Measurements from ENCODE around the gene KLF11. TPM values are rescaled to one million over a fixed set of nuclear protein-coding genes. Genes with fewer than 3 reads are reported as not detected.

The KLF11 gene
- total RNA-seq, 2 experiments from 2014 or later = 5.6 to 6.1 TPM

GRCh38 chr2:10064932-10065772, 21.8 kb downstream of the KLF11 start:
- peaks cover 6% of the 10 kb centered on the region for H3K9me3 Mint-ChIP-seq
- CTCF ChIA-PET = interaction anchor here (1.1 to 1.7 kb wide), 3 partner anchors 32 to 370 kb away, joined by 3 to 8 read pairs (median 5); no protein-coding TSS in a partner anchor
- intact Hi-C loops (cut with micrococcal nuclease) = no loop called here
- POLR2A ChIA-PET = no interaction called here
- no peak overlapping the region for H3K4me3 Mint-ChIP-seq
- no peaks in the 10 kb centered on the region for H3K27me3 Mint-ChIP-seq
- H3K4me1 Mint-ChIP-seq (ENCODE audit: low read depth) = no peaks in the 10 kb centered on the region
- DNase-seq = no peak
- no peaks in the 10 kb centered on the region for H3K36me3 Mint-ChIP-seq
- H3K27ac Mint-ChIP-seq = no peak overlapping the region

GRCh38 chr2:10065773-10066055, 22.4 kb downstream of the KLF11 start:
- ChIA-PET CTCF (interaction anchor here (1.3 to 1.7 kb wide), 2 partner anchors 31 to 82 kb away, joined by 5 to 8 read pairs; no protein-coding TSS in a partner anchor), POLR2A (no interaction called here)
- H3K36me3 Mint-ChIP-seq = no peaks in the 10 kb centered on the region
- H3K4me3 Mint-ChIP-seq = no peak overlapping the region
- H3K4me1 Mint-ChIP-seq (ENCODE audit: low read depth) = no peaks in the 10 kb centered on the region
- no peak for DNase-seq
- H3K9me3 Mint-ChIP-seq = peaks cover 6% of the 10 kb centered on the region
- H3K27me3 Mint-ChIP-seq = no peaks in the 10 kb centered on the region
- intact Hi-C loops (cut with micrococcal nuclease) = no loop called here
- H3K27ac Mint-ChIP-seq = no peak overlapping the region

- intact Hi-C loops (cut with micrococcal nuclease) = no loop called here
- peaks cover 6% of the 10 kb centered on the region for H3K9me3 Mint-ChIP-seq
- POLR2A ChIA-PET = no interaction called here
Measured at GRCh38 chr2:10067330-10067729, 24.0 kb downstream of the KLF11 start.

GRCh38 chr2:10067881-10068280, 24.5 kb downstream of the KLF11 start:
- peaks cover 6% of the 10 kb centered on the region for H3K9me3 Mint-ChIP-seq
- H3K4me3 Mint-ChIP-seq = no peak overlapping the region
- ChIA-PET POLR2A (no interaction called here), CTCF (interaction anchor here (1.2 to 8.8 kb wide), 5 partner anchors 29 to 366 kb away, joined by 4 to 214 read pairs (median 5); no protein-coding TSS in a partner anchor)
- H3K27me3 Mint-ChIP-seq = peaks cover 3% of the 10 kb centered on the region
- H3K27ac Mint-ChIP-seq = no peak overlapping the region
- H3K36me3 Mint-ChIP-seq = no peaks in the 10 kb centered on the region
- H3K4me1 Mint-ChIP-seq (ENCODE audit: low read depth) = peaks cover 4% of the 10 kb centered on the region
- DNase-seq = no peak
- intact Hi-C loops (cut with micrococcal nuclease) = no loop called here

More at GRCh38 chr2:10067330-10067729, 24.0 kb downstream of the KLF11 start:
- CTCF ChIA-PET = interaction anchor here (1.0 to 8.8 kb wide), 7 partner anchors 12 to 367 kb away, joined by 3 to 214 read pairs (median 5); no protein-coding TSS in a partner anchor
- Mint-ChIP-seq H3K27me3 (no peaks in the 10 kb centered on the region), H3K27ac (no peak overlapping the region), H3K36me3 (no peaks in the 10 kb centered on the region), H3K4me1 (ENCODE audit: low read depth) (no peaks in the 10 kb centered on the region), H3K4me3 (no peak overlapping the region)
- no peak for DNase-seq

GRCh38 chr2:10071176-10071575, 27.8 kb downstream of the KLF11 start:
- Mint-ChIP-seq H3K9me3 (peaks cover 6% of the 10 kb centered on the region), H3K27ac (no peak overlapping the region)
- CTCF ChIA-PET = interaction anchor here (0.6 to 8.8 kb wide), 19 partner anchors 11 to 1696 kb away, joined by 3 to 214 read pairs (median 9); partner anchors contain the start of gene RRM2

GRCh38 chr2:10071595-10071994, 28.2 kb downstream of the KLF11 start:
- H3K9me3 Mint-ChIP-seq = peaks cover 6% of the 10 kb centered on the region
- DNase-seq = no peak
- CTCF ChIA-PET = interaction anchor here (0.6 to 8.8 kb wide), 34 partner anchors 9 to 1696 kb away, joined by 3 to 214 read pairs (median 6); partner anchors contain the start of genes CYS1 and RRM2
- H3K36me3 Mint-ChIP-seq = no peaks in the 10 kb centered on the region
- no peak overlapping the region for H3K4me3 Mint-ChIP-seq
- H3K27ac Mint-ChIP-seq = no peak overlapping the region
- POLR2A ChIA-PET = interaction anchor here (0.7 kb wide), 1 partner anchor 376 kb away, joined by 4 read pairs; no protein-coding TSS in a partner anchor
- intact Hi-C loops (cut with micrococcal nuclease) = no loop called here
- H3K4me1 Mint-ChIP-seq (ENCODE audit: low read depth) = peaks cover 4% of the 10 kb centered on the region
- peaks cover 24% of the 10 kb centered on the region for H3K27me3 Mint-ChIP-seq

More at GRCh38 chr2:10071176-10071575, 27.8 kb downstream of the KLF11 start:
- Mint-ChIP-seq H3K27me3 (peaks cover 20% of the 10 kb centered on the region), H3K4me1 (ENCODE audit: low read depth) (peaks cover 4% of the 10 kb centered on the region), H3K4me3 (no peak overlapping the region), H3K36me3 (no peaks in the 10 kb centered on the region)
- POLR2A ChIA-PET = interaction anchor here (0.7 kb wide), 1 partner anchor 376 kb away, joined by 4 read pairs; no protein-coding TSS in a partner anchor
- no peak for DNase-seq
- intact Hi-C loops (cut with micrococcal nuclease) = no loop called here

GRCh38 chr2:10072656-10073480, 29.5 kb downstream of the KLF11 start:
- Mint-ChIP-seq H3K36me3 (no peaks in the 10 kb centered on the region), H3K27ac (no peak overlapping the region), H3K4me3 (no peak overlapping the region), H3K9me3 (peaks cover 4% of the 10 kb centered on the region), H3K4me1 (ENCODE audit: low read depth) (peaks cover 4% of the 10 kb centered on the region), H3K27me3 (peaks cover 37% of the 10 kb centered on the region)
- peak; percentile 86 for DNase-seq
- CTCF ChIA-PET = interaction anchor here (0.6 to 8.8 kb wide), 71 partner anchors 8 to 702 kb away, joined by 3 to 214 read pairs (median 4); partner anchors contain the start of genes CYS1, HPCAL1, KLF11 and RRM2
- POLR2A ChIA-PET = interaction anchor here (0.5 to 1.3 kb wide), 4 partner anchors 62 to 376 kb away, joined by 3 to 6 read pairs (median 3); partner anchors contain the start of gene ODC1
- intact Hi-C loops (cut with micrococcal nuclease) = loop anchor here (1.0 kb wide), 5 partner anchors 24 to 595 kb away; no protein-coding TSS in a partner anchor

GRCh38 chr2:10073706-10074105, 30.4 kb downstream of the KLF11 start:
- Mint-ChIP-seq H3K4me1 (ENCODE audit: low read depth) (peaks cover 4% of the 10 kb centered on the region), H3K4me3 (no peak overlapping the region), H3K9me3 (no peaks in the 10 kb centered on the region), H3K27ac (no peak overlapping the region), H3K27me3 (peaks cover 45% of the 10 kb centered on the region), H3K36me3 (no peaks in the 10 kb centered on the region)
- CTCF ChIA-PET = interaction anchor here (0.7 to 8.8 kb wide), 24 partner anchors 9 to 586 kb away, joined by 3 to 214 read pairs (median 8); partner anchors contain the start of genes HPCAL1 and RRM2
- no peak for DNase-seq
- intact Hi-C loops (cut with micrococcal nuclease) = no loop called here
- POLR2A ChIA-PET = interaction anchor here (0.5 kb wide), 1 partner anchor 330 kb away, joined by 3 read pairs; no protein-coding TSS in a partner anchor

GRCh38 chr2:10075101-10075500, 31.8 kb downstream of the KLF11 start:
- Mint-ChIP-seq H3K4me3 (no peak overlapping the region), H3K27me3 (peaks cover 51% of the 10 kb centered on the region), H3K36me3 (no peaks in the 10 kb centered on the region), H3K4me1 (ENCODE audit: low read depth) (peaks cover 7% of the 10 kb centered on the region), H3K27ac (no peak overlapping the region), H3K9me3 (no peaks in the 10 kb centered on the region)
- intact Hi-C loops (cut with micrococcal nuclease) = no loop called here
- DNase-seq = no peak
- ChIA-PET POLR2A (interaction anchor here (0.6 kb wide), 1 partner anchor 225 kb away, joined by 4 read pairs; no protein-coding TSS in a partner anchor), CTCF (interaction anchor here (1.6 to 8.8 kb wide), 5 partner anchors 22 to 359 kb away, joined by 3 to 214 read pairs (median 26); no protein-coding TSS in a partner anchor)

GRCh38 chr2:10075571-10076209, 32.3 kb downstream of the KLF11 start:
- ChIA-PET CTCF (interaction anchor here (0.8 to 8.8 kb wide), 6 partner anchors 10 to 359 kb away, joined by 3 to 214 read pairs (median 14); no protein-coding TSS in a partner anchor), POLR2A (interaction anchor here (0.6 kb wide), 1 partner anchor 226 kb away, joined by 4 read pairs; no protein-coding TSS in a partner anchor)
- Mint-ChIP-seq H3K27ac (no peak overlapping the region), H3K36me3 (no peaks in the 10 kb centered on the region), H3K4me1 (ENCODE audit: low read depth) (peaks cover 7% of the 10 kb centered on the region), H3K27me3 (peaks cover 52% of the 10 kb centered on the region), H3K4me3 (no peak overlapping the region), H3K9me3 (no peaks in the 10 kb centered on the region)
- DNase-seq = no peak
- intact Hi-C loops (cut with micrococcal nuclease) = no loop called here

GRCh38 chr2:10076511-10076910, 33.2 kb downstream of the KLF11 start:
- Mint-ChIP-seq H3K9me3 (no peaks in the 10 kb centered on the region), H3K27me3 (peaks cover 58% of the 10 kb centered on the region), H3K27ac (no peak overlapping the region), H3K36me3 (no peaks in the 10 kb centered on the region), H3K4me3 (no peak overlapping the region), H3K4me1 (ENCODE audit: low read depth) (peaks cover 13% of the 10 kb centered on the region)
- intact Hi-C loops (cut with micrococcal nuclease) = no loop called here
- CTCF ChIA-PET = interaction anchor here (0.8 to 3.7 kb wide), 6 partner anchors 9 to 359 kb away, joined by 3 to 26 read pairs (median 4); no protein-coding TSS in a partner anchor
- DNase-seq = no peak
- POLR2A ChIA-PET = no interaction called here

All from activated CD4-positive, alpha-beta memory T cell treated with anti-CD3 and anti-CD28 coated beads for 36 hours (primary cell).